Measurements from ENCODE around the gene DGKZ.
A peak's percentile ranks its signal among the peaks of the same experiment; 100 is the strongest.

Gene DGKZ

DNA sequence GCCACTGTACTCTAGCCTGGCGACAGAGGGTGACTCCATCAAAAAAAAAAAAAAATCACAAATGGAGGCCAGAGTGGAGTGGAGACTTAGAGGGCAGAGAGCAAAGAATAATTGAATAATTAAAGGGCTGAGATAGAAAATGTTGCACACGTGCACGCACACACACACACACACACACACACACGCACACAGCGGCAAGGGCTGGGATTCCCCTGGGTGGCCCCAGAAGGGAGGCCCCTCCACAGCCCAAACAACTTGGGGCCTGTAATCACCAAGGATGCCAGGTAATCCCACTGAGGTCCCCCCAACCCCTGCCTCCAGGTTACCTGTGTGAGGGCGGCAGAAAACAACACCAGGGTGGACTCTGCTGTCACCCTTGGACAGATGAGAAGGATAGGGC, 12.0 kb upstream of the DGKZ start:
- no peak for ATAC-seq
- Mint-ChIP-seq H3K4me3 (no peak overlapping the region), H3K9me3 (no peaks in the 10 kb centered on the region), H3K4me1 (peaks cover 27% of the 10 kb centered on the region), H3K27ac (no peak overlapping the region), H3K27me3 (peaks cover 91% of the 10 kb centered on the region), H3K36me3 (no peaks in the 10 kb centered on the region)

DNA sequence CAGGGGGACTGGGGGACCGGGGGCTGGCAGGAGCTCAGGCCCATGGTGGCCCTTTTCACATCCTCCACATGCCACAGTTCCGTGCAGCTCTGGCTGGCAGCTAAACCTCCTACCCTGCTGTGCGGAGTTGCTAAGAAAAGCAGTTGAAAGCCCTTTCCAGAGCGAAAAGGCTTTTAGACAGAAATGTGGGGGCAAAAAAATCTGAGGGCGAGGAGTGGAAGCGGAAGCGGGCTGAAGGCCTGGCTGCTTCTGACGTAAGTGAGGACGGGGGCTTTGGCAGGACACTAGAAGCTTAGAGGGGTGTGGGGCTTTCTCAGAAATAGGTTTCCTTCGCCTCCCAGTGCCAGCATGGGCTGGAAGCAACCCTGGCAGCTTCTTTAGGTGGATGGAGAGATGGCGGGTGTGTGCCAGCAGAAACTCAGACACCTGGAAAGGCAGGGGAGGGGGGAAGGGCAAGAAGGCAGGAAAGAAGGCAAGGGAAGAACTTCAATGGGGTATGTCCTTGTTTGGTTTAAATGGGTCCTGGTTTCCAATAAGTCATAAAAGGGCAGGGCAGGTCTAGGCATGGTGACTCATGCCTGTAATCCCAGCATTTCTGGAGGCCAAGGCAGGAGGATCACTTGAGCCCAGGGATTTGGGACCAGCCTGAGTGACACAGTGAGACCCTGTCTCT, 11.2 kb upstream of the DGKZ start:
- no peaks in the 10 kb centered on the region for H3K36me3 Mint-ChIP-seq
- H3K9me3 Mint-ChIP-seq: no peaks in the 10 kb centered on the region
- ATAC-seq: no peak
- H3K27ac Mint-ChIP-seq: no peak overlapping the region
- H3K4me1 Mint-ChIP-seq: peaks cover 19% of the 10 kb centered on the region
- H3K27me3 Mint-ChIP-seq: peaks cover 83% of the 10 kb centered on the region
- no peak overlapping the region for H3K4me3 Mint-ChIP-seq

DNA sequence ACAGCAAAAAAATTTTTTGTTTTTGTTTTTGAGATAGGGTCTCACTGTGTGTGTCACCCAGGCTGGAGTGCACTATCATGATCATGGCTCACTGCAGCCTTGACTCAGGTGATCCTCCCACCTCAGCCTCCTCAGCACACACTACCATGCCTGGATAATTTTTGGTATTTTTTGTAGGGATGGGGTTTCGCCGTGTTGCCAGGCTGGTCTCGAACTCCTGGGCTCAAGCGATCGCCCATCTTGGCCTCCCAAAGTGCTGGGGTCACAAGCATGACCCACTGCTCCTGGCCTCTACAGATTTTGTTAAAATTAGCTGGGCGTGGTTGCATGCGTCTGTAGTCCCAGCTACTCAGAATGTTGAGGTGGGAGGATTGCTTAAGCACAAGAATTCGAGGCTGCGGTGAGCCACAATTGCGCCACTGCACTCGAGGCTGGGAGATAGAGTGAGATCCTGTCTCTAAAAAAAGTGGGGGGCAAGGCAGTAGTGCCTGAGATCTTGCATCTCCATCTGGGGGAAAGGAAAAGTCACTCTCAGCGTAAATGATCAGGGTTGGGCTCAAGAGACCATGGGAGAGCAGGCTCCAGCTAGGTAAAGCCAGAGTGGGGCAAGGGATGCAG, 10.6 kb upstream of the DGKZ start:
- Mint-ChIP-seq H3K27me3 (peaks cover 77% of the 10 kb centered on the region), H3K36me3 (no peaks in the 10 kb centered on the region), H3K27ac (no peak overlapping the region), H3K4me3 (no peak overlapping the region), H3K9me3 (no peaks in the 10 kb centered on the region), H3K4me1 (peaks cover 15% of the 10 kb centered on the region)
- no peak for ATAC-seq

- no peaks in the 10 kb centered on the region for H3K9me3 Mint-ChIP-seq
- H3K36me3 Mint-ChIP-seq: no peaks in the 10 kb centered on the region
- no peak overlapping the region for H3K4me3 Mint-ChIP-seq
- peaks cover 65% of the 10 kb centered on the region for H3K27me3 Mint-ChIP-seq
- ATAC-seq: no peak
- peaks cover 8% of the 10 kb centered on the region for H3K4me1 Mint-ChIP-seq
- H3K27ac Mint-ChIP-seq: no peak overlapping the region
These were observed 9.5 kb upstream of the DGKZ start for GRCh38 chr11:46337626-46338345.

DNA sequence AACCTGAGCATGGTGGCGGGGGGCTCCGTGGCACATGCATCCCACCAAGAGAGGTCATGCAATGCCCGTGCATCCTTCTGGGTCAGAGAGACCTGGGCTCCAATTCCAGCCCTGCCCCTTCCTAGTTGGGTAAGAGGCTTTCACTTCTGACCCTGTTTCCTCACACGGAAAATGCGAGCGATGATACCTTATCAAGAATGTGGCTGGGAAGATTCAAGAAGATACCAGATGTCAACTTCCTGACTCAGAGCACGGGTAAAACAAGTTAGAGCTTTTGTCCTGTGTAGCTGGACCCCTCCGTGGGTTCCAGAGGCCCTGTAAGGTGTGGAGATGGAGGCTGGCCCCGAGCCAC, 8.7 kb upstream of the DGKZ start:
- Mint-ChIP-seq H3K4me3 (no peak overlapping the region), H3K27me3 (peaks cover 57% of the 10 kb centered on the region), H3K9me3 (no peaks in the 10 kb centered on the region), H3K36me3 (no peaks in the 10 kb centered on the region), H3K27ac (no peak overlapping the region), H3K4me1 (peaks cover 3% of the 10 kb centered on the region)
- no peak for ATAC-seq

DNA sequence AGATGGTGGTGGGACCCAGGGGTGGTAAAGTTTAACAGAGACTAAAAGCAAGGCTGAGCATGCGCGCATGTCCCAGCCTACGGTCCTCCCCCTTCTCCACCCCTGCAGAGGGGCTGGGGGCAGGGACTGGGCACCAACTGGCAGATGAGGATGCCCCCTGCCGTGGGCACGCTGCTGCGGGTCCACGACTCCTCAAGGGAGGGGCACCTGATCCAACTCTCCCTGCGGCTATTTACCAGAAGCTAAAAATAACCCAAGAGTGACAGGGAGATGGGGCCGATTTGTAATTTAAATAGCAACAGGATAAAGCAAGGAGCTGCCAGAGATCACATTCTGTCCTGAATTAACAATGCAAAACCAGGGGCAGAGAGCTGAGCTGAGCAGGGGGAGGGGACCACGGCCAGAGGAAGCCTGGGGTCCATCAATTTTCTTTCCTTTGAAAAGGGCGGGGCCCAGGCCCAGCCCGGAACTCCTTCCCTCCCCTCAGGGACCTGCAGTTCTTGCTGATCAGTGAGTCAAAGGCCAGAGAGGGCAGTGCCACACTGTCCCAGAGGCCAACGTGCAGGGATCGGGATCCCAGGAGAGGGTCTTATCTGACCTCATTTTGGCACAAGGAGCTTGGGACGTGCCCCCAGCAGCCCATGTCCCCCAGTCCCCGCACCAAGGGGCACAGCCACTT, 8.1 kb upstream of the DGKZ start:
- no peaks in the 10 kb centered on the region for H3K4me1 Mint-ChIP-seq
- H3K4me3 Mint-ChIP-seq: no peak overlapping the region
- no peaks in the 10 kb centered on the region for H3K36me3 Mint-ChIP-seq
- peaks cover 52% of the 10 kb centered on the region for H3K27me3 Mint-ChIP-seq
- no peak for ATAC-seq
- no peaks in the 10 kb centered on the region for H3K9me3 Mint-ChIP-seq
- H3K27ac Mint-ChIP-seq: no peak overlapping the region

DNA sequence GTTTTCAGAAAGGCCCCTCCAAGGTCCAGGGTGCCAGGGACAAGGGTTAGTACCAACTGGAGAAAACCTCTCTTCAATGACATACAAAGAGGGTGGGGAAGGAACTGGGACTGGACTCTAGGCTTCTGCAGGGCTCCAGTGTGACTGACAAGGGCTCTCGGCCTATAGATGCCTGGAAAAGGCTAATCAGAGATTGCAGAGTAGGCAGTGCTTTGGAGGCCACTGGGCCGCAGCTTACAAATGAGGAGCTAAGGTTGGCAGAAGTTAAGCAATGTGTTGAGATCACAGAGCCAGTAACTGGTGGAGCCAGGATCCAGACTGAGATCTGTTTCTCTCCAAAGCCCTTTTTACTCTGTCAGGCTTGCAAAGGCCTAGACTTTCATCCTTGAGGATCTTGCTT, 7.4 kb upstream of the DGKZ start:
- Mint-ChIP-seq H3K4me3 (no peak overlapping the region), H3K4me1 (peaks cover 3% of the 10 kb centered on the region), H3K27me3 (peaks cover 45% of the 10 kb centered on the region), H3K9me3 (no peaks in the 10 kb centered on the region), H3K27ac (no peak overlapping the region), H3K36me3 (no peaks in the 10 kb centered on the region)
- no peak for ATAC-seq

- H3K36me3 Mint-ChIP-seq: no peaks in the 10 kb centered on the region
- H3K27ac Mint-ChIP-seq: no peak overlapping the region
- H3K27me3 Mint-ChIP-seq: peaks cover 29% of the 10 kb centered on the region
- no peaks in the 10 kb centered on the region for H3K9me3 Mint-ChIP-seq
- no peak for ATAC-seq
- peaks cover 19% of the 10 kb centered on the region for H3K4me1 Mint-ChIP-seq
- no peak overlapping the region for H3K4me3 Mint-ChIP-seq
These were observed 5.8 kb upstream of the DGKZ start for GRCh38 chr11:46341454-46341853.

- Mint-ChIP-seq H3K4me3 (no peak overlapping the region), H3K27ac (no peak overlapping the region)
These were observed 5.0 kb upstream of the DGKZ start for GRCh38 chr11:46342239-46342638.

DNA sequence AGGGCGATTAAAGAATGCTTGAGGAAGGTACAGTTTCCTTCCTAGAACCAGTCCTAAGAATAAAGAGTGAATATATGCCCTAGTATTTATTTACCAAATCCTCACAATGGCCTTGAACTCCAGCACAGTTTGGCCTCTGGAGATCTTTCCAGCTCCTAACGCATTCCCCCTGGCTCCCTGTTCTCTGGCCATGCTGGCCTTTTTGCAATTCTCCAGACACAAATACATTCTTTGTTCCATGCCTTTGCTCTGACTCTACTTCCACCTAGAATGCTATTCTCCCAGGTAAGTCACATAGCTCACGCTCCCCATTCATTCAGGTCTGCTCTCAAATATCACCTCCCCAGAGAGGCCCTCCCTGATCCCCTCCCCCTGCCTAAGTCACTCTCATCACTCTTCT, 3.7 kb upstream of the DGKZ start:
- no peak overlapping the region for H3K27ac Mint-ChIP-seq
- no peaks in the 10 kb centered on the region for H3K9me3 Mint-ChIP-seq
- H3K27me3 Mint-ChIP-seq: peaks cover 8% of the 10 kb centered on the region
- no peak for ATAC-seq
- H3K36me3 Mint-ChIP-seq: no peaks in the 10 kb centered on the region
- peaks cover 31% of the 10 kb centered on the region for H3K4me1 Mint-ChIP-seq
- H3K4me3 Mint-ChIP-seq: no peak overlapping the region

More at GRCh38 chr11:46342239-46342638, 5.0 kb upstream of the DGKZ start:
- peaks cover 21% of the 10 kb centered on the region for H3K27me3 Mint-ChIP-seq
- peaks cover 26% of the 10 kb centered on the region for H3K4me1 Mint-ChIP-seq
- no peaks in the 10 kb centered on the region for H3K9me3 Mint-ChIP-seq
- H3K36me3 Mint-ChIP-seq: no peaks in the 10 kb centered on the region
- ATAC-seq: no peak

DNA sequence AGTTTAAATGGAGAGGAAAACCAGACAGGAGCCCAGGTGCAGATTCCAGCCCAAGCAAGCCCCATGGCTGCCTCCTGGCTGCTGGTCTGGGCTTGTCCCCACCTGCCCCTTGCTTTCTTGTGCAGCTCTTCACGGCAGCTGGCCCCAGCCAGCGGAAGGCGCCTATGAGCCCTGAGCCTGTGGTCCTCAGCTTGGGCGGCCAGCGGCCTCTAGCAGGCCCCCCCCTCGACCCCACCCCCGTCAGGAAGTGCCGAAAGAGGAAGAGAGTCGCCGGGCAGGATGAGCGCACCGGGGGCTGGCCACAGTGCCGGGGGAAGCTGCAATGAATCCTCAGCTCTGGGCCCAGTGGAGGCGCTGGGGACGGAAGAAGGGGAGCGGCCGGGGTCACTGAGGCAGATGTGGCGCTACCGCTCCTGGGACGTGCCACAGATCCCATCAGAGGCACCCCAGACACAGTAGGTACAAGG, 2.1 kb upstream of the DGKZ start:
- Mint-ChIP-seq H3K4me3 (peak overlapping the region; percentile 78), H3K9me3 (no peaks in the 10 kb centered on the region), H3K36me3 (no peaks in the 10 kb centered on the region), H3K27me3 (no peaks in the 10 kb centered on the region), H3K4me1 (peaks cover 43% of the 10 kb centered on the region), H3K27ac (peak overlapping the region; percentile 74)
- no peak for ATAC-seq

DNA sequence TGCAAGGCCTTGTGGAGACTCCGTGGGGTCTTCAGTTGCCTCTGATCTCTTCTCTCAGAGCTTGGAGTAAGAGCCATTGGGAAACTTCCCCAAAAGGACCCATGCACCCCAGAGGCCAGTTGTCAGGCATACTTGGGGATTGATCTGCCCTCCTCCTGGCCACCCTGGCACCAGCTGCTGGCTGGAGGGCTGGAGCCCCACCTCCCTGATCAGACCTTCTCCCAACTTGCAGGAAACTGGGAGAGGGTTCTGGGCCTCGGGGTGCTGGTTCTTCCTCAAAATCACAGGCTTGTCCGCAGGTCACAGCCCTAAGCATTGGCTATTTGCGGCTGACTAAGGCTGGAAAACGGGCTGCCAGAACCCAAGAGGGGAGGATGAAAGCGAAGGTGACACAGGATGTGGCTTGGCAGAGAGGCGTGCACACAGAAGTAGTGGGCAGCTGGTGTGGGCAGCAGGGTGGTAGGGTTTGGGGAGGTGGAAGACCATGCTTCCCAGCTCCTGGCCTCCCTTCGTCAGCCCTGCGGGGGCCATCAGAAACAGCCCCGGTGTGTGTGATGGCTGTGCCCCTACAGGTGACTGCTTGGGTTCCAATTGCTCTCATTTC, 1.3 kb upstream of the DGKZ start:
- H3K9me3 Mint-ChIP-seq: no peaks in the 10 kb centered on the region
- H3K27me3 Mint-ChIP-seq: no peaks in the 10 kb centered on the region
- H3K36me3 Mint-ChIP-seq: no peaks in the 10 kb centered on the region
- H3K4me1 Mint-ChIP-seq: peaks cover 43% of the 10 kb centered on the region
- H3K27ac Mint-ChIP-seq: peak overlapping the region; percentile 74
- peak overlapping the region; percentile 78 for H3K4me3 Mint-ChIP-seq
- no peak for ATAC-seq

- Mint-ChIP-seq H3K27ac (peak overlapping the region; percentile 63), H3K9me3 (no peaks in the 10 kb centered on the region), H3K27me3 (no peaks in the 10 kb centered on the region), H3K4me3 (peak overlapping the region; percentile 76), H3K36me3 (peaks cover 3% of the 10 kb centered on the region), H3K4me1 (peaks cover 58% of the 10 kb centered on the region)
- ATAC-seq: peak; percentile 3
These were observed 511 bp downstream of the DGKZ start for GRCh38 chr11:46347637-46348311.

GRCh38 chr11:46348566-46349401, 1.5 kb downstream of the DGKZ start:
- ATAC-seq: no peak
- H3K4me3 Mint-ChIP-seq: peak overlapping the region; percentile 76
- peaks cover 8% of the 10 kb centered on the region for H3K36me3 Mint-ChIP-seq
- peaks cover 68% of the 10 kb centered on the region for H3K4me1 Mint-ChIP-seq
- H3K27me3 Mint-ChIP-seq: no peaks in the 10 kb centered on the region
- peak overlapping the region; percentile 63 for H3K27ac Mint-ChIP-seq
- H3K9me3 Mint-ChIP-seq: no peaks in the 10 kb centered on the region

Data from stimulated activated memory B cell treated with anti-CD40 and anti-IgM and Interleukin-4, amounts not matched to agents 10 μg/mL and 1 μg/mL and 100 μg/mL, for 72 hours (primary cell).